Body of pancreas (tissue), 4 donors: ENCODE measurements around the gene CALHM4.

Source experiments
- CTCF ChIP-seq, 7 experiments: fragments of 450-650 bp in 4 of 7; fragments of 200-600 bp in 3 of 7; sonication (generic) in 3 of 7; IDR thresholded peaks; one replicate each; pipeline ENCODE4 v1.5.1; 2016 to 2019; ENCODE audit warnings: antibody characterized with exemption in 7 of 7
- POLR2A ChIP-seq, 3 donors: fragments of 450-650 bp; IDR thresholded peaks; one replicate each; pipeline ENCODE4 v1.6.1; 2016; ENCODE audit warnings: antibody characterized with exemption in 3 of 3, mild to moderate bottlenecking in 2 of 3

- TF ChIP-seq CTCF (IDR thresholded peaks at IDR 0.05) (no peak), POLR2A (IDR thresholded peaks at IDR 0.05) (no peak)
Observed at GRCh38 chr6:116563830-116564229, 10.3 kb downstream of the CALHM4 start.
